A549 (cell line): ENCODE results near the gene TPM1. TPM values are rescaled to one million over a fixed set of nuclear protein-coding genes. Genes with fewer than 3 reads are reported as not detected.
A peak's percentile ranks its signal among the peaks of the same experiment; 100 is the strongest.

Experiments
- ATAC-seq, 2 experiments: fragments of 200-7000 bp in 1 of 2; fragments of >200 bp in 1 of 2; cut with Nextera tagmentation in 1 of 2; cut with Tn5 transposase in 1 of 2; 3 replicates each; pipeline versions ENCODE4 v1.8.0 to v1.9.1; 2018 to 2020; ENCODE audit warnings: mild to moderate bottlenecking in 1 of 2, moderate library complexity in 1 of 2
- CTCF ChIA-PET: fragments of 300-600 bp; sonication (Branson Sonifier 250); formaldehyde crosslinking; extraction: SDS; loops from one replicate; lab custom pipeline; 2021; ENCODE audit warnings: antibody characterized with exemption, inconsistent platforms; lab: Yijun Ruan, JAX
- POLR2A ChIA-PET: fragments of 350-600 bp; formaldehyde crosslinking; extraction: SDS; loops from one replicate; lab custom pipeline; 2021; ENCODE audit warnings: antibody characterized with exemption, inconsistent platforms; lab: Yijun Ruan, JAX
- DNase-seq, 2 experiments: peaks; one replicate each; pipeline versions ENCODE4 v3.0.0 to v3.0.0-alpha.2; 2011 to 2016; ENCODE audit warnings: low read depth in 1 of 2, low spot score in 1 of 2
- FAIRE-seq: peaks from 2 replicates; lab custom pipeline; 2011; peaks lifted over from hg19 to GRCh38; lab: Jason Lieb, UNC
- H3K27ac ChIP-seq, 2 experiments: fragments of >200 bp; sonication (Bioruptor Twin); formaldehyde crosslinking; 3 replicates each; pipeline ENCODE4 v1.5.1; 2016 to 2017
- H3K4me1 ChIP-seq: fragments of >200 bp; sonication (Bioruptor Twin); formaldehyde crosslinking; 3 replicates; pipeline ENCODE4 v1.6.1; 2016
- H3K4me2 ChIP-seq: fragments of >200 bp; sonication (Bioruptor Twin); formaldehyde crosslinking; 3 replicates; pipeline ENCODE4 v1.6.1; 2016
- H3K4me3 ChIP-seq: fragments of >200 bp; sonication (Bioruptor Twin); formaldehyde crosslinking; 3 replicates; pipeline ENCODE4 v1.5.1; 2016
- H3K9me3 ChIP-seq: fragments of >200 bp; sonication (Bioruptor Twin); formaldehyde crosslinking; 3 replicates; pipeline ENCODE4 v1.6.1; 2016
- ATOH8 ChIP-seq: fragments of 250-450 bp; sonication (Bioruptor Pico); IDR thresholded peaks from 2 replicates; pipeline ENCODE4 v1.5.0; 2020; ENCODE audit warnings: low read depth, mild to moderate bottlenecking, moderate library complexity
- CBX2 ChIP-seq: fragments of 200-600 bp; sonication (generic); IDR thresholded peaks from 2 replicates; pipeline ENCODE4 v1.6.1; 2016; ENCODE audit warnings: low read depth, mild to moderate bottlenecking, borderline replicate concordance
- CBX8 ChIP-seq: fragments of 200-600 bp; sonication (generic); IDR thresholded peaks from 2 replicates; pipeline ENCODE4 v1.6.1; 2016
- CEBPB ChIP-seq, 2 experiments: fragments of >200 bp in 1 of 2; sonication (Bioruptor Twin) in 1 of 2; formaldehyde crosslinking in 1 of 2; IDR thresholded peaks; 2 replicates each; pipeline ENCODE4 v1.6.1; 2012 to 2016
- CHD4 ChIP-seq: fragments of 200-600 bp; sonication (generic); IDR thresholded peaks from 2 replicates; pipeline ENCODE4 v1.6.1; 2016; ENCODE audit warnings: antibody characterized with exemption, mild to moderate bottlenecking, borderline replicate concordance
- EHF ChIP-seq: fragments of 250-450 bp; sonication (Bioruptor Pico); IDR thresholded peaks from 2 replicates; pipeline ENCODE4 v1.5.0; 2020; ENCODE audit warnings: mild to moderate bottlenecking
- FOSB ChIP-seq: fragments of 250-450 bp; sonication (Bioruptor Pico); IDR thresholded peaks from 2 replicates; pipeline ENCODE4 v1.5.0; 2020; ENCODE audit warnings: mild to moderate bottlenecking, moderate library complexity
- FOXS1 ChIP-seq: fragments of 250-450 bp; sonication (Bioruptor Pico); IDR thresholded peaks from 2 replicates; pipeline ENCODE4 v1.5.0; 2020; ENCODE audit warnings: mild to moderate bottlenecking, moderate library complexity
- HOXA7 ChIP-seq: fragments of 250-450 bp; sonication (Bioruptor Pico); IDR thresholded peaks from 2 replicates; pipeline ENCODE4 v1.5.0; 2020; ENCODE audit warnings: mild to moderate bottlenecking, moderate library complexity
- JUN ChIP-seq, 2 experiments: fragments of >200 bp; sonication (Bioruptor Twin); formaldehyde crosslinking; IDR thresholded peaks; 2 replicates in 1 of 2; 3 replicates in 1 of 2; pipeline ENCODE4 v1.6.1; 2016 to 2017
- JUNB ChIP-seq: fragments of >200 bp; sonication (Bioruptor Twin); formaldehyde crosslinking; IDR thresholded peaks from 2 replicates; pipeline ENCODE4 v1.6.1; 2016
- MAFK ChIP-seq: fragments of 450-650 bp; IDR thresholded peaks from 2 replicates; pipeline ENCODE4 v1.6.1; 2014; ENCODE audit not compliant: partially characterized antibody
- NFE2L2 ChIP-seq: fragments of 150-350 bp; conservative IDR thresholded peaks from 2 replicates; pipeline ENCODE4 v1.6.1; 2014; ENCODE audit warnings: low read length
- POLR2AphosphoS2 ChIP-seq: conservative IDR thresholded peaks from 2 replicates; pipeline ENCODE4 v1.6.1; 2012; ENCODE audit warnings: low read length, improper control_type of control experiment, inconsistent platforms
- WGBS: methylation state at CpG from one replicate; pipeline ENCODE4 v1.1.6; 2017; ENCODE audit errors: missing lambda C conversion rate; 5-methylcytosine and 5-hydroxymethylcytosine counted together
- polyA plus RNA-seq, 4 experiments: library from polyadenylated mRNA; depleted of rRNA in 3 of 4; stranded (reverse); fragments of >200 nt; fragmentation: RNase III in 1 of 4; extraction: RNeasy Plus Mini Kit Qiagen cat#74134 plus additional on column Dnase treatment in 1 of 4; gene quantifications; 2 replicates in 3 of 4; 3 replicates in 1 of 4; pipeline ENCODE4 v1.2.3, GENCODE V29; 2011 to 2017
- TF ChIP-seq, protein P1 (sequence below): fragments of >200 bp; sonication (Bioruptor Twin); formaldehyde crosslinking; IDR thresholded peaks from 3 replicates; pipeline ENCODE4 v1.6.1; 2016
- TF ChIP-seq, protein P2 (sequence below): IDR thresholded peaks from 2 replicates; pipeline ENCODE4 v1.6.1; 2012

TPM1 gene
- polyA plus RNA-seq, 2 of the 4 experiments (the other 2 are of a cell fraction): 894 to 954 TPM

GRCh38 chr15:63069616-63070090 is 27.1 kb downstream of the TPM1 start:
- ATAC-seq (peak; percentile 2 to 5; a peak in 4 of 6 replicates), FAIRE-seq (no peak), DNase-seq (peak in 1 of 2 experiments; percentile 34)
- ChIA-PET CTCF (interaction anchor here (0.9 to 50.6 kb wide), 4 partner anchors 9 to 290 kb away, joined by 3 to 1136 read pairs (median 570); partner anchors contain the start of gene TPM1), POLR2A (interaction anchor here (1.2 to 1.7 kb wide), 2 partner anchors 17 to 25 kb away, joined by 4 to 5 read pairs; no protein-coding TSS in a partner anchor)
- Histone ChIP-seq H3K4me1 (peaks cover 82% of the 10 kb centered on the region), H3K4me3 (no peak overlapping the region), H3K27ac (peak overlapping the region in 1 of 2 experiments; percentile 51; a peak in 3 of 6 replicates), H3K4me2 (no peak overlapping the region), H3K9me3 (no peaks in the 10 kb centered on the region)
- TF ChIP-seq CBX8: no peak
- TF ChIP-seq HOXA7: 0 out of 2 replicates have a peak, but pooled peaks have one; percentile 7
- no peak for TF ChIP-seq CBX2
- WGBS: 86% methylated on average over 3 of the region's 3 CpGs

GRCh38 chr15:63070681-63071129 is 28.2 kb downstream of the TPM1 start:
- Histone ChIP-seq H3K4me2 (no peak overlapping the region), H3K27ac (no peak overlapping the region), H3K4me1 (peaks cover 72% of the 10 kb centered on the region), H3K4me3 (no peak overlapping the region), H3K9me3 (no peaks in the 10 kb centered on the region)
- ChIA-PET POLR2A (no interaction called here), CTCF (interaction anchor here (1.1 to 50.6 kb wide), 3 partner anchors 8 to 224 kb away, joined by 3 to 1136 read pairs (median 1136); partner anchors contain the start of gene TPM1)
- no peak for TF ChIP-seq CEBPB (IDR thresholded peaks at IDR 0.05)
- 0 out of 2 replicates have a peak, but pooled peaks have one; percentile 4 for TF ChIP-seq FOSB
- peak; percentile 90; the same call in 1 of the 2 replicates for TF ChIP-seq POLR2AphosphoS2
- TF ChIP-seq JUN (IDR thresholded peaks at IDR 0.05): 0 out of 5 replicates have a peak, but pooled peaks of 1 of the 2 experiments have one; percentile 12
- no peak for TF ChIP-seq MAFK
- DNase-seq (peak in 1 of 2 experiments; percentile 20), ATAC-seq (no peak), FAIRE-seq (no peak)
- 83% methylated on average over 6 of the region's 6 CpGs for WGBS

- no peaks in the 10 kb centered on the region for H3K9me3 ChIP-seq
- WGBS: 70% methylated on average over 8 of the region's 8 CpGs
- DNase-seq (no peak), ATAC-seq (no peak), FAIRE-seq (no peak)
- H3K4me2 ChIP-seq: no peak overlapping the region
- ChIA-PET POLR2A (no interaction called here), CTCF (interaction anchor here (0.6 to 50.6 kb wide), 4 partner anchors 7 to 725 kb away, joined by 3 to 1136 read pairs (median 570); partner anchors contain the start of gene TPM1)
- no peak overlapping the region for H3K4me3 ChIP-seq
- 0 out of 6 replicates have a peak overlapping the region, but pooled peaks of 1 of the 2 experiments have one; percentile 9 for H3K27ac ChIP-seq
- H3K4me1 ChIP-seq: peaks cover 65% of the 10 kb centered on the region
- TF ChIP-seq CHD4: no peak
- TF ChIP-seq HOXA7: peak; percentile 11; the same call in 1 of the 2 replicates
- TF ChIP-seq EHF (CRISPR knock-in tag): no peak
- peak; percentile 69 for TF ChIP-seq MAFK
- no peak for TF ChIP-seq JUNB
- no peak for TF ChIP-seq CEBPB (IDR thresholded peaks at IDR 0.05)
- TF ChIP-seq, protein P1, sequence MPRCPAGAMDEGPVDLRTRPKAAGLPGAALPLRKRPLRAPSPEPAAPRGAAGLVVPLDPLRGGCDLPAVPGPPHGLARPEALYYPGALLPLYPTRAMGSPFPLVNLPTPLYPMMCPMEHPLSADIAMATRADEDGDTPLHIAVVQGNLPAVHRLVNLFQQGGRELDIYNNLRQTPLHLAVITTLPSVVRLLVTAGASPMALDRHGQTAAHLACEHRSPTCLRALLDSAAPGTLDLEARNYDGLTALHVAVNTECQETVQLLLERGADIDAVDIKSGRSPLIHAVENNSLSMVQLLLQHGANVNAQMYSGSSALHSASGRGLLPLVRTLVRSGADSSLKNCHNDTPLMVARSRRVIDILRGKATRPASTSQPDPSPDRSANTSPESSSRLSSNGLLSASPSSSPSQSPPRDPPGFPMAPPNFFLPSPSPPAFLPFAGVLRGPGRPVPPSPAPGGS: no peak
- no peak for TF ChIP-seq ATOH8 (CRISPR knock-in tag)
- TF ChIP-seq, protein P2, sequence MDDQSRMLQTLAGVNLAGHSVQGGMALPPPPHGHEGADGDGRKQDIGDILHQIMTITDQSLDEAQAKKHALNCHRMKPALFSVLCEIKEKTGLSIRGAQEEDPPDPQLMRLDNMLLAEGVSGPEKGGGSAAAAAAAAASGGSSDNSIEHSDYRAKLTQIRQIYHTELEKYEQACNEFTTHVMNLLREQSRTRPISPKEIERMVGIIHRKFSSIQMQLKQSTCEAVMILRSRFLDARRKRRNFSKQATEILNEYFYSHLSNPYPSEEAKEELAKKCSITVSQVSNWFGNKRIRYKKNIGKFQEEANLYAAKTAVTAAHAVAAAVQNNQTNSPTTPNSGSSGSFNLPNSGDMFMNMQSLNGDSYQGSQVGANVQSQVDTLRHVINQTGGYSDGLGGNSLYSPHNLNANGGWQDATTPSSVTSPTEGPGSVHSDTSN: no peak
- 0 out of 2 replicates have a peak, but pooled peaks have one; percentile 28 for TF ChIP-seq FOXS1 (CRISPR knock-in tag)
- peak; percentile 48; the same call in 1 of the 2 replicates for TF ChIP-seq FOSB
- TF ChIP-seq NFE2L2: no peak
These were observed 28.9 kb downstream of the TPM1 start for GRCh38 chr15:63071288-63071909.
